ENCODE data around the gene TMEM229A. TPM values are rescaled to one million over a fixed set of nuclear protein-coding genes. Genes with fewer than 3 reads are reported as not detected.
A peak's percentile ranks its signal among the peaks of the same experiment; 100 is the strongest.

The TMEM229A gene
- total and polyA plus RNA-seq, 2 experiments from 2014 or later, result 0.17 TPM; not detected in 1

DNA sequence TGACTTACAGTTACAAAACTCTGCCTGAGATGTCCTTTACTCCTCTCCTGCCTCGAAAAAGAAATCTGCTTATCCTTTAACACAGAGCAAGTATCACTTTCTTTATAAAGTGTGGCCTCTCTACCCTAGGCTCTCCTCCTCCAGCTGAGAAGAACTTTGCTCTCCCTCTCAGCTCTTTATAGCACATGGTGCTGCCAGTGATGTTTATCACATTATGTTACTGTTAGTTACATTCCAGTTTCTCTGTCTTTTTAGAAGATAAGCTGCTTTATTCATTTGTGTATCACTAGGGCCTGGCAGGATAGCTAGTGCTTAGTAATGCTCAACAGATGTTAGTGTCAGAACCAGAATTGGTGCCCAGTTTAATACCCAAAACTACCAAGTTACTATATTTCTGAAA, 41.1 kb upstream of the TMEM229A start:
- WGBS (ENCODE audit: low lambda C conversion rate, missing lambda C conversion rate), result 55% methylated on average over 1 of the region's 1 CpG
- H3K36me3 ChIP-seq (replicated peaks; ENCODE audit: insufficient read depth, low read depth), result no peaks in the 10 kb centered on the region
- no peak overlapping the region for H2AFZ ChIP-seq
- peaks cover 13% of the 10 kb centered on the region for H3K4me1 ChIP-seq (ENCODE audit: insufficient read depth)
- H3K9me3 ChIP-seq (ENCODE audit: low read depth), result no peaks in the 10 kb centered on the region
- TF ChIP-seq EZH2 (IDR thresholded peaks at IDR 0.05; ENCODE audit: borderline replicate concordance), result no peak
- no peak for TF ChIP-seq EZH2phosphoT487 (IDR thresholded peaks at IDR 0.05; ENCODE audit: low read depth, severe bottlenecking, unreplicated experiment)
- TF ChIP-seq, protein P1, sequence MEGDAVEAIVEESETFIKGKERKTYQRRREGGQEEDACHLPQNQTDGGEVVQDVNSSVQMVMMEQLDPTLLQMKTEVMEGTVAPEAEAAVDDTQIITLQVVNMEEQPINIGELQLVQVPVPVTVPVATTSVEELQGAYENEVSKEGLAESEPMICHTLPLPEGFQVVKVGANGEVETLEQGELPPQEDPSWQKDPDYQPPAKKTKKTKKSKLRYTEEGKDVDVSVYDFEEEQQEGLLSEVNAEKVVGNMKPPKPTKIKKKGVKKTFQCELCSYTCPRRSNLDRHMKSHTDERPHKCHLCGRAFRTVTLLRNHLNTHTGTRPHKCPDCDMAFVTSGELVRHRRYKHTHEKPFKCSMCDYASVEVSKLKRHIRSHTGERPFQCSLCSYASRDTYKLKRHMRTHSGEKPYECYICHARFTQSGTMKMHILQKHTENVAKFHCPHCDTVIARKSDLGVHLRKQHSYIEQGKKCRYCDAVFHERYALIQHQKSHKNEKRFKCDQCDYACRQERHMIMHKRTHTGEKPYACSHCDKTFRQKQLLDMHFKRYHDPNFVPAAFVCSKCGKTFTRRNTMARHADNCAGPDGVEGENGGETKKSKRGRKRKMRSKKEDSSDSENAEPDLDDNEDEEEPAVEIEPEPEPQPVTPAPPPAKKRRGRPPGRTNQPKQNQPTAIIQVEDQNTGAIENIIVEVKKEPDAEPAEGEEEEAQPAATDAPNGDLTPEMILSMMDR (IDR thresholded peaks at IDR 0.05; ENCODE audit: poor library complexity), result no peak
- peak overlapping the region; percentile 45 for H3K4me2 ChIP-seq
- H3K27me3 ChIP-seq, result no peaks in the 10 kb centered on the region
- H3K4me3 ChIP-seq, result no peak overlapping the region
- DNase-seq (ENCODE audit: low spot score), result peak; percentile 37
- H3K79me2 ChIP-seq, result no peaks in the 10 kb centered on the region
- H3K9me2 ChIP-seq (replicated peaks; ENCODE audit: insufficient read depth), result no peaks in the 10 kb centered on the region
- no peaks in the 10 kb centered on the region for H4K20me1 ChIP-seq (ENCODE audit: insufficient read depth, poor library complexity, severe bottlenecking)
- peak overlapping the region; percentile 75 for H3K27ac ChIP-seq

GRCh38 chr7:124073310-124073645, 40.4 kb upstream of the TMEM229A start:
- WGBS (ENCODE audit: low lambda C conversion rate, missing lambda C conversion rate), result 78% methylated on average over 4 of the region's 4 CpGs
- H4K20me1 ChIP-seq (ENCODE audit: insufficient read depth, poor library complexity, severe bottlenecking), result no peaks in the 10 kb centered on the region
- no peaks in the 10 kb centered on the region for H3K36me3 ChIP-seq (replicated peaks; ENCODE audit: insufficient read depth, low read depth)
- TF ChIP-seq, protein P1 (IDR thresholded peaks at IDR 0.05; ENCODE audit: poor library complexity), result no peak
- TF ChIP-seq EZH2 (IDR thresholded peaks at IDR 0.05; ENCODE audit: borderline replicate concordance), result no peak
- TF ChIP-seq EZH2phosphoT487 (IDR thresholded peaks at IDR 0.05; ENCODE audit: low read depth, severe bottlenecking, unreplicated experiment), result no peak
- no peak overlapping the region for H3K4me3 ChIP-seq
- no peaks in the 10 kb centered on the region for H3K27me3 ChIP-seq
- peak overlapping the region; percentile 18 for H2AFZ ChIP-seq
- H3K79me2 ChIP-seq, result no peaks in the 10 kb centered on the region
- DNase-seq (ENCODE audit: low spot score), result no peak
- no peaks in the 10 kb centered on the region for H3K9me3 ChIP-seq (ENCODE audit: low read depth)
- peak overlapping the region; percentile 75 for H3K27ac ChIP-seq
- H3K4me2 ChIP-seq, result peak overlapping the region; percentile 45
- peaks cover 13% of the 10 kb centered on the region for H3K4me1 ChIP-seq (ENCODE audit: insufficient read depth)
- no peaks in the 10 kb centered on the region for H3K9me2 ChIP-seq (replicated peaks; ENCODE audit: insufficient read depth)

GRCh38 chr7:124072603-124073309, 39.9 kb upstream of the TMEM229A start:
- Histone ChIP-seq H3K79me2 (no peaks in the 10 kb centered on the region), H3K4me2 (peak overlapping the region; percentile 45), H3K9me3 (ENCODE audit: low read depth) (no peaks in the 10 kb centered on the region), H3K4me1 (ENCODE audit: insufficient read depth) (peaks cover 13% of the 10 kb centered on the region), H3K9me2 (replicated peaks; ENCODE audit: insufficient read depth) (no peaks in the 10 kb centered on the region), H3K36me3 (replicated peaks; ENCODE audit: insufficient read depth, low read depth) (no peaks in the 10 kb centered on the region), H3K4me3 (no peak overlapping the region), H3K27ac (peak overlapping the region; percentile 75), H2AFZ (peak overlapping the region; percentile 18), H3K27me3 (no peaks in the 10 kb centered on the region), H4K20me1 (ENCODE audit: insufficient read depth, poor library complexity, severe bottlenecking) (no peaks in the 10 kb centered on the region)
- 45% methylated on average over 4 of the region's 4 CpGs for WGBS (ENCODE audit: low lambda C conversion rate, missing lambda C conversion rate)
- DNase-seq (ENCODE audit: low spot score), result peak; percentile 48
- no peak for TF ChIP-seq EZH2phosphoT487 (IDR thresholded peaks at IDR 0.05; ENCODE audit: low read depth, severe bottlenecking, unreplicated experiment)

GRCh38 chr7:124071843-124072242, 39.0 kb upstream of the TMEM229A start:
- WGBS (ENCODE audit: low lambda C conversion rate, missing lambda C conversion rate), result 71% methylated on average over 1 of the region's 1 CpG
- no peak overlapping the region for H3K4me2 ChIP-seq
- no peak overlapping the region for H3K4me3 ChIP-seq

More at GRCh38 chr7:124071843-124072242, 39.0 kb upstream of the TMEM229A start:
- DNase-seq (ENCODE audit: low spot score), result no peak
- no peak for TF ChIP-seq EZH2 (IDR thresholded peaks at IDR 0.05; ENCODE audit: borderline replicate concordance)
- no peak for TF ChIP-seq EZH2phosphoT487 (IDR thresholded peaks at IDR 0.05; ENCODE audit: low read depth, severe bottlenecking, unreplicated experiment)
- TF ChIP-seq, protein P1 (IDR thresholded peaks at IDR 0.05; ENCODE audit: poor library complexity), result no peak
- Histone ChIP-seq H3K9me3 (ENCODE audit: low read depth) (no peaks in the 10 kb centered on the region), H2AFZ (no peak overlapping the region), H4K20me1 (ENCODE audit: insufficient read depth, poor library complexity, severe bottlenecking) (no peaks in the 10 kb centered on the region), H3K27ac (no peak overlapping the region), H3K36me3 (replicated peaks; ENCODE audit: insufficient read depth, low read depth) (no peaks in the 10 kb centered on the region), H3K4me1 (ENCODE audit: insufficient read depth) (peaks cover 13% of the 10 kb centered on the region), H3K9me2 (replicated peaks; ENCODE audit: insufficient read depth) (no peaks in the 10 kb centered on the region), H3K27me3 (no peaks in the 10 kb centered on the region), H3K79me2 (no peaks in the 10 kb centered on the region)

All from hepatocyte (in vitro differentiated cells).